Measurements from ENCODE around the gene UVRAG.

UVRAG gene

DNA sequence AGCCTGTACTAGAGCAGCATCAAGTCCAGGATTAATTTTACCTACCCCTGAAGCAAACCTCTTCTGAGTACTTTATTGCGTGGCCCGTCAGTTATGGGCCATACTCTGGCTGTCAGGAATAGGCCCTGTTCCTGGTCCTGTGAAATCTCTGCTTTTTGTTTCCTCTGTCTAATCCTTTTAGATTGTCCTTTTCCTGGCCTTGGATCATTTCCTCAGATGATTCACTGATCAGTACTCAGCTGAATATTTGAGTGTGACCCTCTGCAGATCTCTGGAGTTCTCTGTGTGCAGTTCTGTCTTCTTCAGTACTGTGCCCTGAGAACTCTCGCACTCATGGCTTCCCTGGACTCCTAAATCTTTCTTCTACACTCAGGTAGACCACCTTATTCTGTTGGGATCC lies 123.5 kb downstream of the UVRAG start:
- Histone ChIP-seq H3K4me3 (replicated peaks; ENCODE audit: low read depth, low read length) (no peak overlapping the region), H3K27me3 (replicated peaks; ENCODE audit: control insufficient read depth, insufficient read depth, low read length) (no peaks in the 10 kb centered on the region), H3K36me3 (ENCODE audit: control insufficient read depth, insufficient read depth, low read length) (no peaks in the 10 kb centered on the region)
- no peak for DNase-seq (ENCODE audit: extremely low read depth, insufficient read length)
- TF ChIP-seq, protein P1, sequence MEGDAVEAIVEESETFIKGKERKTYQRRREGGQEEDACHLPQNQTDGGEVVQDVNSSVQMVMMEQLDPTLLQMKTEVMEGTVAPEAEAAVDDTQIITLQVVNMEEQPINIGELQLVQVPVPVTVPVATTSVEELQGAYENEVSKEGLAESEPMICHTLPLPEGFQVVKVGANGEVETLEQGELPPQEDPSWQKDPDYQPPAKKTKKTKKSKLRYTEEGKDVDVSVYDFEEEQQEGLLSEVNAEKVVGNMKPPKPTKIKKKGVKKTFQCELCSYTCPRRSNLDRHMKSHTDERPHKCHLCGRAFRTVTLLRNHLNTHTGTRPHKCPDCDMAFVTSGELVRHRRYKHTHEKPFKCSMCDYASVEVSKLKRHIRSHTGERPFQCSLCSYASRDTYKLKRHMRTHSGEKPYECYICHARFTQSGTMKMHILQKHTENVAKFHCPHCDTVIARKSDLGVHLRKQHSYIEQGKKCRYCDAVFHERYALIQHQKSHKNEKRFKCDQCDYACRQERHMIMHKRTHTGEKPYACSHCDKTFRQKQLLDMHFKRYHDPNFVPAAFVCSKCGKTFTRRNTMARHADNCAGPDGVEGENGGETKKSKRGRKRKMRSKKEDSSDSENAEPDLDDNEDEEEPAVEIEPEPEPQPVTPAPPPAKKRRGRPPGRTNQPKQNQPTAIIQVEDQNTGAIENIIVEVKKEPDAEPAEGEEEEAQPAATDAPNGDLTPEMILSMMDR (IDR thresholded peaks at IDR 0.05; ENCODE audit: insufficient read depth, low read length, poor library complexity, severe bottlenecking), result no peak

DNA sequence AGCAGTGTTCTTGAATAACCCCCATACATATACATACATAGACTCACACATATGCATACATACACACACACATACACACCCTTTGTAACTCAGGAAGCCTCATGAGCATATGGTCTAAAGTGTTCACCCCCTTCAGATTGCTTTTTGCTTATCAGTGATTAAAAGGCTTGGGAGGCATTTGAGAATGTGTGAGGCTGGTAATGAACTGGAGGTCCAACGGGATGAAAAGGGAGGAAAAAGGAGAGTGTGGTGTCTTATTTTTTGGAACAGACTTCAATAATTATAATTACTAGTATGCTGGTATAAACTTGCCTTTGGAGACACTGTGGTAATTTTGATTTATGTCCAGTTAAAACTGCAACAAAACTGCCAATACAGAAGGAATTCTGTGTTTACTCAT lies 124.5 kb downstream of the UVRAG start:
- H3K36me3 ChIP-seq (ENCODE audit: control insufficient read depth, insufficient read depth, low read length), result no peaks in the 10 kb centered on the region
- H3K4me3 ChIP-seq (replicated peaks; ENCODE audit: low read depth, low read length), result no peak overlapping the region
- no peak for DNase-seq (ENCODE audit: extremely low read depth, insufficient read length)
- TF ChIP-seq, protein P1 (IDR thresholded peaks at IDR 0.05; ENCODE audit: insufficient read depth, low read length, poor library complexity, severe bottlenecking), result no peak
- no peaks in the 10 kb centered on the region for H3K27me3 ChIP-seq (replicated peaks; ENCODE audit: control insufficient read depth, insufficient read depth, low read length)

DNA sequence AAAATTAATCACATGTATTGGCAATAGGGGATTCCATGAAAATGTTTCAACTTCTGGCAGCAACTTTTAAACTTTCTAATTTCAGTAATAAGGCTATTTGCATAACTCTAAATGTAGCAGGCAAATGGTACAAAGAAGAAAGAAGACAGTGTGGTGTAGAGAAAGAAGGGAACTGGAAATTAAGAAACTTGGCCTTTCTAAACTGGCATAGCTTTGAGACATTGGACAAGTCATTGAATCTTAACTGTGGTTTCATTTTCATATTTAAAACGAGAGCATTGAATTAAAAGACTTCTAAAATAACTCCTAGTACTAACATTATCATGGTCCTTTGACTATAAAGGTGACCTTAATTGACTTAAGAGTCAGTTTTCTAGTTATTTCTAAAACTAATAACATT lies 125.0 kb downstream of the UVRAG start:
- DNase-seq (ENCODE audit: extremely low read depth, insufficient read length), result no peak
- Histone ChIP-seq H3K4me3 (replicated peaks; ENCODE audit: low read depth, low read length) (no peak overlapping the region), H3K27me3 (replicated peaks; ENCODE audit: control insufficient read depth, insufficient read depth, low read length) (no peaks in the 10 kb centered on the region), H3K36me3 (ENCODE audit: control insufficient read depth, insufficient read depth, low read length) (no peaks in the 10 kb centered on the region)
- TF ChIP-seq, protein P1 (IDR thresholded peaks at IDR 0.05; ENCODE audit: insufficient read depth, low read length, poor library complexity, severe bottlenecking), result no peak

DNA sequence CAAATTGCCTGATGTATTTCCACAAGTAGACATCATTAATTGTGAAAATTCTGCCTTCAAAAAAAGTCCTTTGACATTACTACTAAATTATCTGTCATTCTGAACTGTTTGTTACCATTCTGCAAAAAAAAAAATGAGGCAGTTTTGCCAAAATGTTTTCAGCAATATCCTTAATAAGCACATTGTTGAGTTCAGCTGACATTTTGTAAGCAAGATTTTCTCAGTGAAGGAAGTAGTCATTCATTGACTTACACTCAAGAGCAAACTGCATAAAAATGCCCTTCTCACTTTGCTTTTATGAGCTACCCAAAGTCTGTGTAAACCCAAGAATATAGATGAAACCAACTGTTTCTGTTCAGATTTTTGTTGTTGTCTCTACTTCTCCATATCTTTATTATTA lies 125.9 kb downstream of the UVRAG start:
- Histone ChIP-seq H3K36me3 (ENCODE audit: control insufficient read depth, insufficient read depth, low read length) (no peaks in the 10 kb centered on the region), H3K4me3 (replicated peaks; ENCODE audit: low read depth, low read length) (no peak overlapping the region), H3K27me3 (replicated peaks; ENCODE audit: control insufficient read depth, insufficient read depth, low read length) (no peaks in the 10 kb centered on the region)
- TF ChIP-seq, protein P1 (IDR thresholded peaks at IDR 0.05; ENCODE audit: insufficient read depth, low read length, poor library complexity, severe bottlenecking), result no peak
- no peak for DNase-seq (ENCODE audit: extremely low read depth, insufficient read length)

DNA sequence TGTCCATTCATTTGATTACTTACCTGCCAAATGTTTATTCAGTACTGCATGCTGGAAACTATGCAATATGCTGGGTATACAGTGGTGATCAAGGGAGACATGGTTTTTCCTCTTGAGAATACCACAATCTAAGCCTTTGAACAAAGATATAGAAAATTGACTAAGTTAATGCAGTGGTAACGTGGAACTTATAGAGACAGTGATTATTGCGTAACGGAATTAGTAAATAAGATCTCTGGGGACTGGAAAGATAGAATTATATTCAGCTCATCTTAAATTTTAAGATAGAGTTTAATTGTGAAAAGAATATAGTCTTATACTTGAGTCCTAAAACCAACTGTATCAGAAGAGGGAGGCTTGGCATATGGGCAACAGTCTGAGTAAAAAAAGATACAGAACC lies 129.5 kb downstream of the UVRAG start:
- no peak for DNase-seq (ENCODE audit: extremely low read depth, insufficient read length)
- H3K27me3 ChIP-seq (replicated peaks; ENCODE audit: control insufficient read depth, insufficient read depth, low read length), result no peaks in the 10 kb centered on the region
- no peaks in the 10 kb centered on the region for H3K36me3 ChIP-seq (ENCODE audit: control insufficient read depth, insufficient read depth, low read length)
- TF ChIP-seq, protein P1 (IDR thresholded peaks at IDR 0.05; ENCODE audit: insufficient read depth, low read length, poor library complexity, severe bottlenecking), result no peak
- H3K4me3 ChIP-seq (replicated peaks; ENCODE audit: low read depth, low read length), result no peak overlapping the region

DNA sequence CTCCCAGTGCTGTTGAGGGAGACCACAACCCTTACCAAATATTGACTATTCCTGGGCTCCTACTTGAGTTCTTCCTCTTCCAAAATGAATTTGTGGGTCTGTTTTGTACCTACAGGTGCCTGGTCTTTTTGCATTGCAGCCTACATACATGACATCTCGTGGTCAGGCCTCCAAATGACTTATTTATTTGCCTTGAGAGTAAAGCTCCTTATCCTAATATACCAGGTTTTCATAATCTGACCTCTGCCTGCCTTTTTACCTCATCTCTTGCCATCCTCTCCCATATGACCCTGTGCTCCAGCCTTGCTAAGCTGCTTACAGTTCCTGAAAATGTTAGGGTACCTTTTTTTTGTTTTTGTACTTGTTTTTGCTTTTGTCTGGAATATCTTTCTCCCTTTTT lies 130.4 kb downstream of the UVRAG start:
- no peaks in the 10 kb centered on the region for H3K36me3 ChIP-seq (ENCODE audit: control insufficient read depth, insufficient read depth, low read length)
- H3K27me3 ChIP-seq (replicated peaks; ENCODE audit: control insufficient read depth, insufficient read depth, low read length), result no peaks in the 10 kb centered on the region
- H3K4me3 ChIP-seq (replicated peaks; ENCODE audit: low read depth, low read length), result no peak overlapping the region
- no peak for DNase-seq (ENCODE audit: extremely low read depth, insufficient read length)
- TF ChIP-seq, protein P1 (IDR thresholded peaks at IDR 0.05; ENCODE audit: insufficient read depth, low read length, poor library complexity, severe bottlenecking), result no peak
